GM19372 (cell line): ENCODE measurements around the gene NFE2L3.
A peak's percentile ranks its signal among the peaks of the same experiment; 100 is the strongest.
"Not testable (repeated sequence)": the region's sequence is repeated elsewhere in the genome, so short reads cannot be mapped to it uniquely, and the experiment has no call there.

Experiments
- ATAC-seq: cut with Tn5 transposase; IDR thresholded peaks from one replicate; pipeline ENCODE4 v1.9.1; 2021; ENCODE audit warnings: mild to moderate bottlenecking, low read depth, moderate library complexity; ENCODE audit not compliant: unreplicated experiment

NFE2L3 gene, protein sequence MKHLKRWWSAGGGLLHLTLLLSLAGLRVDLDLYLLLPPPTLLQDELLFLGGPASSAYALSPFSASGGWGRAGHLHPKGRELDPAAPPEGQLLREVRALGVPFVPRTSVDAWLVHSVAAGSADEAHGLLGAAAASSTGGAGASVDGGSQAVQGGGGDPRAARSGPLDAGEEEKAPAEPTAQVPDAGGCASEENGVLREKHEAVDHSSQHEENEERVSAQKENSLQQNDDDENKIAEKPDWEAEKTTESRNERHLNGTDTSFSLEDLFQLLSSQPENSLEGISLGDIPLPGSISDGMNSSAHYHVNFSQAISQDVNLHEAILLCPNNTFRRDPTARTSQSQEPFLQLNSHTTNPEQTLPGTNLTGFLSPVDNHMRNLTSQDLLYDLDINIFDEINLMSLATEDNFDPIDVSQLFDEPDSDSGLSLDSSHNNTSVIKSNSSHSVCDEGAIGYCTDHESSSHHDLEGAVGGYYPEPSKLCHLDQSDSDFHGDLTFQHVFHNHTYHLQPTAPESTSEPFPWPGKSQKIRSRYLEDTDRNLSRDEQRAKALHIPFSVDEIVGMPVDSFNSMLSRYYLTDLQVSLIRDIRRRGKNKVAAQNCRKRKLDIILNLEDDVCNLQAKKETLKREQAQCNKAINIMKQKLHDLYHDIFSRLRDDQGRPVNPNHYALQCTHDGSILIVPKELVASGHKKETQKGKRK

DNA sequence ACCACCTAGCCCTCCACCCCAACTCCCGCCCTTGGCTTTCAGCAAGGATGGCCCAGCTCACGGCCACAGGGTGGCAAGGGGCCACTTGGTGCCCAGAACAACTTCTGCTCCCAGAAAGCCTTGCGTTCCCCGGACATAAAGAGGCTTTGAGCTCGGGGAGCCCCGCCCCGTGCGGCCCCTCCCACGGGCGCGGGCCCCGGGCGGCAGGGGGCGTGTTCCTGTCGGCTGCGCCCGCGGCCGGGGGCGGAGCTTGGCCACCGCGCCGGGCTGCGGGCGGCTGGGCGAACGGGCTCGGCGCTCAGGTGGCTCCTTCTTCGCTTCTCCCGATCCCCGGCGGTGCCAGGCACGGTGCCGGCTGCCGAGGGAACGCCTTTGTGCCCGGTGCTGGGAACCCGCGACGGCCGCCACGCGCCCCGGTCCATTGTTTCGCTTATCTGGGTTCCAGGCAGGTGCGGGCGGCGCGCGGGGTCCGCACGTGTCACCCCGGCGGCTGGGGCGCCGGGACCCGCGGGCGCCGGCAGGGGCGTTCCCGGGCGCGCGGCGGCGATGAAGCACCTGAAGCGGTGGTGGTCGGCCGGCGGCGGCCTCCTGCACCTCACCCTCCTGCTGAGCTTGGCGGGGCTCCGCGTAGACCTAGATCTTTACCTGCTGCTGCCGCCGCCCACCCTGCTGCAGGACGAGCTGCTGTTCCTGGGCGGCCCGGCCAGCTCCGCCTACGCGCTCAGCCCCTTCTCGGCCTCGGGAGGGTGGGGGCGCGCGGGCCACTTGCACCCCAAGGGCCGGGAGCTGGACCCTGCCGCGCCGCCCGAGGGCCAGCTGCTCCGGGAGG, at the start of gene NFE2L3:
NFE2L3 (plus strand) TSS at position 246 of the 829 bp plus-strand sequence; CDS start at position 547, 301 bp downstream.
- peak; percentile 69 for ATAC-seq

DNA sequence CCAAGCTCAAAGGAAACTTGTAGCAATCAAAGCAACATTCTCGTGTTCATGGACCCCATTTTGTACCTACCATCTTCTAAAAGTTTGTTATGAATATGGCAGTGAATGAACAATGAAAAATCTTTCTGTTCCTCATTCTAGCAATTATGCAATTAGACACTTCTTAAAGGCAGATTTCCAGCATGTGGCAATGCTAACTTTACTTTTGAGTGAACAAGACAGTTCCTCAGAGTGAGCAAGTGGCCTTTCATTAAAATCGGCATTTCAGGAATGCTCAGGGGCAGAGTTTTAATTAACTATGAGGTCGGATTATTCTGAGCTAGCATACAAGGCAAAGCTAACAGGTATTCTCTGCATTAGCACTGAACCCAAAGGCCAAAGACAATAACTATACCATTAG, 48.4 kb upstream of the NFE2L3 start:
- no peak for ATAC-seq

DNA sequence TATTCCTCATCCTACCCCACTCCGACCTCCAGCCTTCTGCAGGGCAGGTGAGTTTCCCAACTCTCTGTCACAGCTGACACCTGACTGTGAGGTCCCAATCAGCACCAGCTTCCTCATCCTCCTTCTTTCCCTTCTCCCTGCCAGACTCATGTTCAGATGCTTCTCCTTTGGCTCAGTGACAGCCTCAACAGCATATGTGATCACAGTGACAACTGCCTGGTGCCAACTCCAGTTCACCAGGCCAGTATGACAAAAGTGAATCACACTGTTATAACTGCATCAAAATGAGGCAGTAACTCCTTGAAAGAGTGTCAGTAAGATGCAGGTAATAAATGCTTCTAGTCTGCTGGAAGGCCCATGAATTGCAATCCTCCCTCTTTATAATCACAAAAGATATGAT, 46.8 kb upstream of the NFE2L3 start:
- no peak for ATAC-seq

DNA sequence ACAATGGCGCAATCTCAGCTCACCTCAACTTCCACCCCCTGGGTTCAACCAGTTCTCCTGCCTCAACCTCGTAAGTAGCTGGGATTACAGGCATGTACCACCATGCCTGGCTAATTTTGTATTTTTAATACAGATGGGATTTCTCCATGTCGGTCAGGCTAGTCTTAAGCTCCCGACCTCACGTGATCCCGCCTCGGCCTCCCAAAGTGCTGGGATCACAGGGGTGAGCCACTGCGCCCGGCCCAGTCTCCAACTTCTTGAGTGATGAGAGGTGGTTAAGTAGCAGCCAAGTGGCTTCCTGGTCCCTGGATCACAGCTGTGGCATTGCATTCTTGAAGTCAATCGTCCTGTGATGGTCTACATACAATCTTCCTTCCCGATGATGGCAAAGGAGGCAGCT, 46.1 kb upstream of the NFE2L3 start:
- ATAC-seq = no peak

DNA sequence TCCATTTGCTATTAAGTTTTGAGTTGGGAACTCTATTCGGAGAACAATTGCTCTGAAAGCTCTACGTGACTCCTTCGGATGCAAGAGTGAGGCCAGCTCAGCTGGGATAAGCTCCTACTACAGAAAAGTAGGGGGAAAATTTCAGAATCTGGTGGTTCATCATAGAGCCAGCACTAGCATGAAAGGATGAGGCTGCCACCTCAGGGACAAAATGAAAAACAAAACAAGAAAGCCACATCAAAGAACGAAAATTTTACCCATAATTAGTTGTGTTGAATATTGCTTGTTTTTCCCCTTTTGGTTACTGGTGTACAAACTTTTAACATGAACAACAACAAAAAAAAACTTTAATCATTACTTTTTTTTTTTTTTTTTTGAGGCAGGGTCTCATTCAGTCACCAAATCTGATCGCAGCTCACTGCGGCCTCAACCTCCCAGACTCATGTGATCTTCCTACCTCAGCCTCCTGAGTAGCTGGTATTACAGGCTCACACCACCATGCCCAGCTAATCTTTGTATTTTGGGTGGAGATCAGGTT, 39.7 kb upstream of the NFE2L3 start:
- ATAC-seq = no peak

DNA sequence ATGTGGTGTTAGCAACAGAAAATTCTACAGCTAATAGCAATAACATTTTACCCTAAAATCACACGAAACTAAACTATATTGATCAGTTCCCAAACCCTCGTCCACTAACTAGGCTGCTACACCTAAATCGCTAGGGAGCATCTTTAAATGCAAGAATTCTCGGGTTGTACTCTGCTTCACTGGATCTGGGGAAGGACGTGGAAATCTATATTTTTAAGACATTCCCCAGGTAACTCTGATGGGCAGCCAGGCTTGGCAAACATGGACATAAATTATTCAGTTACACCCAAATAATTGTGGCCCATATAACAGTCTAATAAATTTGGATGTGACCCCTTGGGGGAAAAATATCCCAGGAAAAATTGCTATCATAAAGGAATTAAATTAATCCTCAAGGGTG, 36.3 kb upstream of the NFE2L3 start:
- no peak for ATAC-seq

DNA sequence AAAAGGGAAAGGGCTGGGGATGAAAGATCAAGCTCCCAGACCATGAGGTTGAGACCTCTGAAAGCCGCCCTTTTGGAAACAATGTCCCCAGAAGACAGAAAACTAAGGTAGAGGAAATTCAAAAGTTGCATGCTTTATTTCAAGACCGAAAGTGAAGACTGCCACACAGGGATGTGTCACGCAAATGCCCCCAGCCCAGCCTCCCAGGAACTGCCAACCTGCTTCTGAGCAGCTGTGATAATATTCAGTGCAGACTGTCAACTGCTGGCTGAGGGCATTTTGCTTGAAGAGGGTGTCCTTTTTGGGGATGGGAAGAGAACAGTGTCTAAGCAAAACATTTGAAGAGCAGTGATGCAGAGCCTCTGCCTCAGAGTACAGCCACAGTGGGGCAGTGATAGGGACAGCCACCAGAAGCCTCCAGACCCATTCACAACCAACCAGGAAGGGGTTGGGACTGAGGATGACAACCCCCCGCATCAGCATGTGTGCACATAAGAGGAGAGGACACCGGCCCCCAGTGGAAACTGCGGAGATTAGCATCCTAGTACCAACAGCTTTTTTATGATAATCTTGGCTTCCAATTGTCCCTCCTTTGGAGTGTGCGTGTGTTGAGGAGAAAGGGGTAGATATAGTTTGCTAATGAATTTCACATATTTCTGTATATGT, 34.7 kb upstream of the NFE2L3 start:
- ATAC-seq = no peak

DNA sequence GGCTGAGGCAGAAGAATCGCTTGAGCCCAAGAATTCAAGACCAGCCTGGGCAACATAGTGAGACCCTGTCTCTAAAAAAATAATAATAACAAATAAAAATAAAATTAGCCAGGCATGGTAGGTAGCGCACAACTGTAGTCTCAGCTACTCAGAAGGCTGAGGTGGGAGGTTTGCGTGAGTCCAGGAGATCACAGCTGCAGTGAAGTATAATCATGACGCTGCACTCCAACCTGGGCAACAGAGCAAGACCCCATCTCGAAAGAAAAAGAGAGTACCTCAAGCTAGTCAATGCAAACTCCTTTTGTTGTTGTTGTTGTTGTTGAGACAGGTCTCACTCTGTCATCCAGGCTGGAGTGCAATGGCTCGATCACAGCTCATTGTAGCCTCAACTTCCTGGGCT, 34.0 kb upstream of the NFE2L3 start:
- no peak for ATAC-seq

DNA sequence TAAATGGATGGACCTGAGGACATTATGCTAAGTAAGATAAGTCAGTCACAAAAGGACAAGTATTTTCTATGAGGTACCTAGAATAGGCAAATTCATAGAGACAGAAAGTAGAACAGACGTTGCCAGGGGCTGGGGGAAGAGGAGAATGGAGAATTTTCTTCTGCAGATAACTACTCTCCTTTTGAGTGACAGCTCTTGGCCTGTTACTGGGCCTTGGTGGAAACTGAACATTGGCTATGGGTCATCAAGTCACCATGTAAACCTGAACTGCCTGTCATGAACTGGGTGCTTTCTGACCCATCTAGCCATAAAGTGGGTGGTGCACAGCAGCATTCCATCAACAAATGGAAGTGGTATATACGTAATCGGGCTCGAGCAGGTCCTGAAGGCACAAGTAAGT, 29.3 kb upstream of the NFE2L3 start:
- no peak for ATAC-seq

DNA sequence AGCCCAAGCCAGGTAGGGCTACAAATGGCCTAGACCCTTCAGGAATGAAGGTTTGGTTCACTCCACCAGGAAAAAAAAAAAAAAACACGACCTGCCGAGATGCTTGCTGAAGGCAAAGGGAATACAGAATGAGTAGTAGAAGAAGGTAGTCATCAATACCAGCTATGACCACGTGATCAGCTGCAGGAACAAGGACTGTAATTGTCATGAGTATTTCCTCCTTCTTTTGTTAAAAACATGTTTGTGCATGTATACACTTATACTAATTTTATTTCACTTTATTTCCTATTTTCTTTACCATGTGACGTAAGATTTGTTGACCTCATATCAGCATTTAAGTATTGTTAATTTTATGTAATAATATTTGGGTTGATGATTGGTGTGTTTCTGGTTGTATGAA, 27.2 kb upstream of the NFE2L3 start:
- not testable (repeated sequence) for ATAC-seq

DNA sequence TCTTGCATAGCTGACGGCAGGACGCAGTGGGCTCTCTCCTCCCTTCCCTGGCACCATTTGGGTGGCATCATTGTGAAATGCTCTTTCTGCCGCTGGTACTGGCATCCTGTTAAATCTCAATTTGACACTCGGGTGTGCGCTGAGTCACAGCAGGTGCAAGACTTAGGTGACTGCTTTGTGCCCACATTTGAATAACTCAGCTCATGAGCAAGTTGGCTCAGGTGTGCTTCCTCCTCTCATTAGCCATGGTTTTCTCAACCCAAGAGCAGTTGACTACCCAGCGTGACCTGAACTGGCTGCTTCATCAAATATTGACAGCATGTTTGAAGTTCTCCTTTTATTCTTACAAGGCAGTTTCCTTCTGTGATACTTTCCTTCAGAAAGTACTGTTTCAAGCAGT, 24.6 kb upstream of the NFE2L3 start:
- ATAC-seq = no peak

DNA sequence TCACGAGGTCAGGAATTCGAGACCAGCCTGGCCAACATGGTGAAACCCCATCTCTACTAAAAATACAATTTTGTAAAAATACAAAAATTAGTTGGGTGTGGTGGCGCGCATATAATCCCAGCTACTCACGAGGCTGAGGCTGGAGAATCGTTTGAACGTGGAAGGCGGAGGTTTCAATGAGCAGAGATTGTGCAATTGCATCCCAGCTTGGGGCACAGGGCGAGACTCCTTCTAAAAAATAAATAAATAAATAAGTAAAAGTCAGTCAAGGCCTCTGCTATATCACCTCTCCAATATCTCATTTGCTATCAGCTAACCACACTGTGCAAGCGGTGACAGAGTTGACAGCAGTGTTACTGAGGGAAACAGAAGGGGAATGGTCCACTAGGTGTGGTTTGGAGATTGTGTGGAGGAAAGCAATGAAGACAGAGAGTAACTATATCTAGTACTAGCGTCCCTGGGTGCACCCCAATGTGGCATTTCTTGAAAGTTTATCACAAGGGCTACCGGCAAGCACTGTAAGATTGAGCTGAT, 20.9 kb upstream of the NFE2L3 start:
- no peak for ATAC-seq

DNA sequence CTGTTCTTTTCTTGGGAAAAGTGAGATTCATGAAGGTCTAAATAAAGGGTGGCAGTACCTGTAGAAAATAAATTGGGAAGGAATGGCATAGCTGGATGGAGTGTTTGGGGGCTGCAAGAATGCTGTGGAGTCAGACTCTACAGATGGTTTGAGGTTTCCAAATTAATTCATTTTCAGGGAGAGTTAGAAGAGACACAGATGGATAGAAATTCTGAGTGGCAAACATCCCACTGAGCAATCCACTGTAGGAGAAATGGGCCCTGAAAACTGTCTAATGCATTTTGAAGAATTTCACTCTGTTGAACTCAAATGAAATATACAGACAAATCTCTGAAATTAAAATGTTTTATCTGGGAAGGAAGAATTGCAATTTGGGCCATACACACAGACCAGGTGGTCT, 16.9 kb upstream of the NFE2L3 start:
- no peak for ATAC-seq

DNA sequence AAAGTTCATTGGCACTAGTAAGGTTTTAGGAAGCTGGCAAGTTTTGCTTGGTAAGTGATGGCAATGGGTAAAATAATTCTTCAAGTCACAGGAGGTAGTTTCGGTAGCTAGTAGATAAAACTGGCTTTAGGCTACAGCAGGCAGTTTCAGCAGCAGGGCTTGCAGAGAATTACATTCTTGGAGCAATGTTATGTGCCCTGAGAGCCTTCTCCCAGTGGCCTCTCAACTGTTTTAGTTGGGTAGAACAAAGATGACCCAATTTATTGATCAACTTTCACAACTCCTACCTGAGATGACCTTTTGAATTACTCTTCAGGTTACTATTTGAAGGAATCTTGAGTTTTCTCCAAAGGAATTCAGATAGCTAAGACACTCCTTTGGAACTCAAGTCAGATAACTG, 16.4 kb upstream of the NFE2L3 start:
- no peak for ATAC-seq

DNA sequence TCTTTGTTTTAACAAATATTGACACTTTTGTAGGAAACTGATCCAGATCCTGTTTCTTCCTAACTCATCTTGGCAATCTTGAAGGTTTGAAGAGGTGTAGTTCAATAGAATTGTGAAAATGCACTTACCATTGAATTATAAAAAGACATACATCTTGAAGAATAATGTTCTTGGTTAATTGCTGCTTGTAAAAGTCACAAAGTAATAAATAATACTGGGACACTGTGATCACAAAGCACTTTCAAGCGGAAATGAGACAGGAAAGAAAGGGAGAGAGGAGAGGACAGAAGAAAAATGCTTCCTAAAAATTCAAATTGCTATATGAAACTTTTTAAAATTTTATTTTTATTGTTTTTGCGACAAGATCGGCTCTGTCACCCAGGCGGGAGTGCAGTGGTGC, 15.2 kb upstream of the NFE2L3 start:
- ATAC-seq = no peak

DNA sequence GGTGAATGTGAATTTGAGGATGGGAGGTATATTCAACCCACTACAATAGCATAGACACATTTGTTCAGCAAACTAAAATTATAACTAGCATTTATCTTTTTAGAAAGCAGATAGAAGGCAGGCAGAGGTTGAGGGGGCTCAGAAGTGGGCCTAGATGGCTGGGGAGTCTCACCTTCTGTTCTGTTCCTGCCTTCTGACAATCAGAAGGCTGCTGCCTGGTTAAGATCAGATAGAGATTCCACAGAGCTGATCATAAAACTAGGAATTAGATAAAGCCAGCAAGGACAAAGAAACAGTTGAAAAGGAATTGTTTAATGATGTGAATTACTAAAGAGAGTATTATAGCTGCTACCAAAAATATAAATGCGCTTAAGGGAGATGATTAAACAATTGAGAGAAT, 11.6 kb upstream of the NFE2L3 start:
- no peak for ATAC-seq

DNA sequence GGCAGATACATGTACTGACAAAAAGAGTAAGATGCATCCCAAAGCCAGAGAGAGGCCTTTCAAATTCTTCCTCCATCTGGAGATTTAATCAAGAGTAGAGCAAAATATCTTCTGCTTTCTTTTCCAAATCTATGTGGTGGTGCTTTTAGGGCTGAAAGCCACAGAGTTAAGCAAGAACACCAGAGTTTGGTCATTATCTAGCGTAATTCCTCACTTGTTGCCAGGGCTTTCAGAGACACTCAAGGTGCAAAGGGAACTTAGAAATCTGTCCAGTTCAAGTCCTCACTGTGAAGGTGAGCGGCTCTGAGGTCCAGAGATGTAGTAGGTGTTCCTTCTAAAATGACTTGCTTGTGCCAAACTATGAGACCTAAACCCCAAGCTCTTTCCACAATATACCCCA, 10.9 kb upstream of the NFE2L3 start:
- no peak for ATAC-seq

DNA sequence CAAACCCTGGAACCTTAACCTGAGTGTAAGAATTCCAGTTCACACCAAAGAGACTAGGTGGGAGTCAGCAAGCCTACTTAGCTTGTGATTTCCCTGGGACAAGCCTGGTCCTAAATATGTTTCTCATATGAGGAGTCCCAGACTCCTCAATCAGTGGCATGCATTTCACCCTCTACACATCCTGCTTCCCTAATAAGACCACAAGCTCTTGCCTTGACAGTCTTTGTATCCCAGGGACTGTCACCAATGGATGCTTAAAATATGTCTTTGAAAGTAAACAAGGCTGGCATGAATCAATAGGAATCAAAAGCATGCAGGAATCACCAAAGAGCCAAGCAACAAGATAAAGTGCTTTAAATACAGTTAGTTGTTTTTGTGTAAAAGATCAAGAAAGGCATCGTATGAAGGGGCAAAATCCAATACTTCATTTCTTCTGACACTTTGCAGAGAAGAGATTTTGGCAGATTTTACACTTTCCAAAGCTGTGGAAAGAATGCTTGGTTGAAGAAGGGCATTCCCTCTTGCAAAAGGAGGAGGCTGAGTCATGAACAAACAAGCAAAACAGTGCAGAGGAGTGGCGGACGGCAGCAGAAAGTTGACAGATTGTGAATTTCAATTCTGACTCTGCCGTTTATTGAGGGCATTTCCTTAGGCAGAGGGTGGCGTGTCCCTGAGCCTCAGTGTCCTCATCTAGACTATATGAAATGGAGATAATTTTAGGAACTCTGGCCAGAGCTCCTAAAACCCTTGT, 8.5 kb upstream of the NFE2L3 start:
- no peak for ATAC-seq
